K562 (cell line): Measurements from ENCODE around the gene NDUFB7. TPM values are rescaled to one million over a fixed set of nuclear protein-coding genes. Genes with fewer than 3 reads are reported as not detected.

Source experiments
- CBFA2T3 ChIP-seq: fragments of 450-650 bp; IDR thresholded peaks from 2 replicates; pipeline ENCODE4 v1.6.1; 2017
- CHD7 ChIP-seq: fragments of 200-600 bp; sonication (generic); IDR thresholded peaks from one replicate; pipeline ENCODE4 v1.6.1; 2012; ENCODE audit warnings: mild to moderate bottlenecking, low read depth, low read length, inconsistent platforms
- CREBBP ChIP-seq: IDR thresholded peaks from one replicate; pipeline ENCODE4 v1.6.1; 2012; ENCODE audit warnings: low read depth, mild to moderate bottlenecking, control low read depth, inconsistent platforms, low read length
- KLF16 ChIP-seq: IDR thresholded peaks from 2 replicates; pipeline ENCODE4 v1.6.1; 2016; ENCODE audit warnings: antibody characterized with exemption
- MAFF ChIP-seq: IDR thresholded peaks from 2 replicates; pipeline ENCODE4 v1.6.1; 2012; ENCODE audit warnings: low read length, improper control_type of control experiment
- MBD2 ChIP-seq: sonication (generic); IDR thresholded peaks from 2 replicates; pipeline ENCODE4 v1.6.1; 2016; ENCODE audit warnings: low read depth, borderline replicate concordance
- RBFOX2 ChIP-seq: fragments of 200-400 bp; formaldehyde crosslinking; IDR thresholded peaks from 2 replicates; pipeline ENCODE4 v1.6.1; 2017; ENCODE audit warnings: low read depth, mild to moderate bottlenecking, low read length, moderate library complexity
- SMARCE1 ChIP-seq: fragments of 450-650 bp; IDR thresholded peaks from 2 replicates; pipeline ENCODE4 v1.7.1; 2016; ENCODE audit warnings: mild to moderate bottlenecking
- TAF7 ChIP-seq: fragments of 450-650 bp; IDR thresholded peaks from 2 replicates; pipeline ENCODE4 v1.6.1; 2016; ENCODE audit warnings: missing genetic modification characterization, missing compliant biosample characterization
- TEAD4 ChIP-seq, 2 experiments: sonication (generic) in 1 of 2; formaldehyde crosslinking in 1 of 2; IDR thresholded peaks; 2 replicates each; pipeline versions ENCODE4 v1.6.1 to v1.8.0; 2012 to 2022; ENCODE audit warnings: borderline replicate concordance in 1 of 2, inconsistent platforms in 1 of 2, low read length in 1 of 2, mild to moderate bottlenecking in 1 of 2, missing genetic modification reagents in 1 of 2
- U2AF1 ChIP-seq: fragments of 200-400 bp; formaldehyde crosslinking; optimal IDR thresholded peaks from 2 replicates; pipeline ENCODE3; 2017; ENCODE audit warnings: mild to moderate bottlenecking, low read depth, low read length, moderate library complexity
- ZNF41 ChIP-seq: fragments of 250-450 bp; sonication (Bioruptor Pico); conservative IDR thresholded peaks from 2 replicates; pipeline ENCODE4 v1.4.0; 2020; ENCODE audit warnings: mild to moderate bottlenecking
- polyA plus RNA-seq, 8 experiments: library from polyadenylated mRNA; depleted of rRNA in 4 of 8; stranded (reverse) in 5 of 8; unstranded in 3 of 8; fragments of >200 nt; fragmentation: Nextera tagmentation in 2 of 8; fragmentation: Illumina TruSeq in 1 of 8; extraction: Ambion mirVana in 2 of 8; extraction: Trizol in 1 of 8; gene quantifications; 2 replicates each; pipeline versions ENCODE4 v1.2.1 to v1.2.3, GENCODE V29; 2011 to 2014; ENCODE audit warnings: inconsistent platforms in 1 of 8, missing spikeins in 1 of 8
- total RNA-seq, 7 experiments: library from RNA; depleted of rRNA in 6 of 7; stranded (reverse); fragments of >200 nt in 6 of 7; fragmentation: Illumina TruSeq in 2 of 7; extraction: Trizol in 2 of 7; gene quantifications; 2 replicates each; pipeline versions ENCODE4 v1.2.1 to v1.2.3, GENCODE V29; 2011 to 2021; ENCODE audit warnings: low replicate concordance in 1 of 7
- TF ChIP-seq, protein P1 (sequence below), 2 experiments: fragments of 150-350 bp in 1 of 2; IDR thresholded peaks; 2 replicates each; pipeline ENCODE4 v1.6.1; 2012 to 2016; ENCODE audit warnings: low read depth in 2 of 2, low read length in 2 of 2, mild to moderate bottlenecking in 1 of 2, moderate library complexity in 1 of 2

NDUFB7 gene
- total and polyA plus RNA-seq, 9 of the 15 experiments (the other 6 are each of a cell fraction or from before 2014, with no cell fraction given): 14.9 to 842 (median 137) TPM

DNA sequence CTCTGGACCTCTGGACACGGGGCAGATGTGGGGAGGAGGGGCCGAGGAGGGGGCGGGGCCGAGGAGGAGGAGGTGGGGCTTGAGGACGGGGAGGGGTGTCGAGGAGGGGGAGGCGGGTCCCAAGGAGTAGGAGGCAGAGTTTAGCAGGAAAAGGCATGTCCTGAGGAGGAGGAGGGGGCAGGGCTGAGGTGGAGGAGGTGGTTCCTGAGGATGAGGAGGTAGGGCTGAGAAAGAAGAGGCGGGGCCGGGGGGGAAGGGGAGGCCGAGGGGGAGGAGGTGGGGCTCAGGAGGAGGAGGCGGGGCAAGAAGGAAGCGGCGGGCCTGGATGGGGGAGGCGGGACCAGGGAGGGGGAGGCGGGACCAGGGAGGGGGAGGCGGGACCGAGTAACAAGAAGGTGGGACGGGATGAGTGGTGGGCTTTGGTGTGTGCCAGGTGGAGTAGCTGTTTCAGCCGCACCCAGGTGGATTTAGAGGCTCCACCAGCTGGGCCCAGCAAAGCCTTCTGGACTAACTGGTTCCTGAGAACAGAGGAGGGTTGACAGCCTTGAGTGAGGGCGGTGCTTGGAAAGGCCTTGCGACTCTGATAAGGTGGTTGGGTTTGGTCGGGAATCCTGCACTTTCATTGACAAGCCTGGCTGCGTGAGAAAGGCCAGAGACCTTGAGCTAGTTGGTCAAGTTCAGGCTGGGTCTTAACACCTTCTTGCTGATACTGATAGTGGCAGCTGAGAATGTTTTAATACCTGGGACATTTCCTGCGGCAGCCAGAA, 34.8 kb downstream of the NDUFB7 start (continued):
- no peak for TF ChIP-seq CHD7
- TF ChIP-seq MAFF: no peak
- TF ChIP-seq CBFA2T3: peak; percentile 93
- no peak for TF ChIP-seq U2AF1
- TF ChIP-seq, protein P1, sequence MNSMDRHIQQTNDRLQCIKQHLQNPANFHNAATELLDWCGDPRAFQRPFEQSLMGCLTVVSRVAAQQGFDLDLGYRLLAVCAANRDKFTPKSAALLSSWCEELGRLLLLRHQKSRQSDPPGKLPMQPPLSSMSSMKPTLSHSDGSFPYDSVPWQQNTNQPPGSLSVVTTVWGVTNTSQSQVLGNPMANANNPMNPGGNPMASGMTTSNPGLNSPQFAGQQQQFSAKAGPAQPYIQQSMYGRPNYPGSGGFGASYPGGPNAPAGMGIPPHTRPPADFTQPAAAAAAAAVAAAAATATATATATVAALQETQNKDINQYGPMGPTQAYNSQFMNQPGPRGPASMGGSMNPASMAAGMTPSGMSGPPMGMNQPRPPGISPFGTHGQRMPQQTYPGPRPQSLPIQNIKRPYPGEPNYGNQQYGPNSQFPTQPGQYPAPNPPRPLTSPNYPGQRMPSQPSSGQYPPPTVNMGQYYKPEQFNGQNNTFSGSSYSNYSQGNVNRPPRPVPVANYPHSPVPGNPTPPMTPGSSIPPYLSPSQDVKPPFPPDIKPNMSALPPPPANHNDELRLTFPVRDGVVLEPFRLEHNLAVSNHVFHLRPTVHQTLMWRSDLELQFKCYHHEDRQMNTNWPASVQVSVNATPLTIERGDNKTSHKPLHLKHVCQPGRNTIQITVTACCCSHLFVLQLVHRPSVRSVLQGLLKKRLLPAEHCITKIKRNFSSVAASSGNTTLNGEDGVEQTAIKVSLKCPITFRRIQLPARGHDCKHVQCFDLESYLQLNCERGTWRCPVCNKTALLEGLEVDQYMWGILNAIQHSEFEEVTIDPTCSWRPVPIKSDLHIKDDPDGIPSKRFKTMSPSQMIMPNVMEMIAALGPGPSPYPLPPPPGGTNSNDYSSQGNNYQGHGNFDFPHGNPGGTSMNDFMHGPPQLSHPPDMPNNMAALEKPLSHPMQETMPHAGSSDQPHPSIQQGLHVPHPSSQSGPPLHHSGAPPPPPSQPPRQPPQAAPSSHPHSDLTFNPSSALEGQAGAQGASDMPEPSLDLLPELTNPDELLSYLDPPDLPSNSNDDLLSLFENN (IDR thresholded peaks at IDR 0.05; ENCODE audit: low read depth in 2 of 2, low read length in 2 of 2): 0 out of 4 replicates have a peak, but pooled peaks of 1 of the 2 experiments have one; percentile 24
- peak; percentile 88 for TF ChIP-seq TEAD4 (IDR thresholded peaks at IDR 0.05; ENCODE audit: low read length)
- TF ChIP-seq TEAD4 (CRISPR knock-in tag; IDR thresholded peaks at IDR 0.05; ENCODE audit: borderline replicate concordance): no peak
- peak; percentile 29; the same call in 1 of the 2 replicates for TF ChIP-seq SMARCE1
- no peak for TF ChIP-seq TAF7 (tag)
- peak; percentile 29; the same call in 1 of the 2 replicates for TF ChIP-seq RBFOX2
- TF ChIP-seq ZNF41: no peak
- no peak for TF ChIP-seq CREBBP
- TF ChIP-seq MBD2: peak; percentile 2; the same call in 1 of the 2 replicates
- 0 out of 2 replicates have a peak, but pooled peaks have one; percentile 29 for TF ChIP-seq KLF16
